ENCODE data around the gene SLC18B1.

DNA sequence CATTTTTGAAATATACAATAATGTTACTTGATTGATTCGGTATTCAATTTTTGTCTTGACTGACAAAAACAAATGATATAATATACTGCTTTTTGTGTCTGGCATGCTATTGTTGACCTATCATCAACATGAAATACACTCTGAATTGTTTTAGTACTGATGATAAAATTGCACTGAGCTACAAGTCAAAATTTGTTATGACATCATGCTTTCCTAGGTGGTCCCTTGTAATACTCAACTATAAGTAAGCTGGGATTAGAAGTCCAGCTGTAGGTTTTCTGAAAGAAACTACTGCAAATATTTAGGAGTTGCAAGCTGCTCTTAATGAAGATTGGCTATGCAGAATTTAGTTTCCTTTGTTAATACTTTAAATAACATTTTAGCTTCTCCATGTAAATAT, 32.9 kb downstream of the SLC18B1 start:
- TF ChIP-seq, protein P1, sequence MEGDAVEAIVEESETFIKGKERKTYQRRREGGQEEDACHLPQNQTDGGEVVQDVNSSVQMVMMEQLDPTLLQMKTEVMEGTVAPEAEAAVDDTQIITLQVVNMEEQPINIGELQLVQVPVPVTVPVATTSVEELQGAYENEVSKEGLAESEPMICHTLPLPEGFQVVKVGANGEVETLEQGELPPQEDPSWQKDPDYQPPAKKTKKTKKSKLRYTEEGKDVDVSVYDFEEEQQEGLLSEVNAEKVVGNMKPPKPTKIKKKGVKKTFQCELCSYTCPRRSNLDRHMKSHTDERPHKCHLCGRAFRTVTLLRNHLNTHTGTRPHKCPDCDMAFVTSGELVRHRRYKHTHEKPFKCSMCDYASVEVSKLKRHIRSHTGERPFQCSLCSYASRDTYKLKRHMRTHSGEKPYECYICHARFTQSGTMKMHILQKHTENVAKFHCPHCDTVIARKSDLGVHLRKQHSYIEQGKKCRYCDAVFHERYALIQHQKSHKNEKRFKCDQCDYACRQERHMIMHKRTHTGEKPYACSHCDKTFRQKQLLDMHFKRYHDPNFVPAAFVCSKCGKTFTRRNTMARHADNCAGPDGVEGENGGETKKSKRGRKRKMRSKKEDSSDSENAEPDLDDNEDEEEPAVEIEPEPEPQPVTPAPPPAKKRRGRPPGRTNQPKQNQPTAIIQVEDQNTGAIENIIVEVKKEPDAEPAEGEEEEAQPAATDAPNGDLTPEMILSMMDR (optimal IDR thresholded peaks at IDR 0.05 in 1 of 3, IDR thresholded peaks at IDR 0.05 in 1 of 3, conservative IDR thresholded peaks at IDR 0.05 in 1 of 3; ENCODE audit: extremely low read depth in 1 of 3, insufficient read depth in 2 of 3, low read length in 3 of 3), result no peak
- TF ChIP-seq EZH2 (IDR thresholded peaks at IDR 0.05; ENCODE audit: low read length), result no peak
